PC-9 (cell line): ENCODE data around the gene NIPSNAP2. TPM values are rescaled to one million over a fixed set of nuclear protein-coding genes. Genes with fewer than 3 reads are reported as not detected.
"Not testable (repeated sequence)": the region's sequence is repeated elsewhere in the genome, so short reads cannot be mapped to it uniquely, and the experiment has no call there.

ENCODE experiments used
- BruUV-seq: library from RNA; stranded (reverse); fragments of 400-500 nt; replicated peaks from 2 replicates; lab custom pipeline; 2021; lab: Mats Ljungman, UMichigan
- CTCF ChIA-PET: fragments of 300-600 bp; sonication (Branson Sonifier 250); formaldehyde crosslinking; loops from one replicate; lab custom pipeline; 2022; ENCODE audit warnings: antibody characterized with exemption; lab: Charles Lee
- POLR2A ChIA-PET: fragments of 300-600 bp; sonication (Branson Sonifier 250); formaldehyde crosslinking; loops from one replicate; lab custom pipeline; 2022; ENCODE audit warnings: antibody characterized with exemption; ENCODE audit not compliant: unreplicated experiment; lab: Charles Lee
- DNase-seq, 2 experiments: peaks; one replicate each; pipeline versions ENCODE4 v3.0.0 to v3.0.0-alpha.2; 2015 to 2022; ENCODE audit warnings: mixed read lengths in 1 of 2
- H2AFZ ChIP-seq: fragments of 200-600 bp; sonication (generic); 2 replicates; pipeline ENCODE4 v1.8.1; 2017; ENCODE audit warnings: antibody characterized with exemption
- H3F3A ChIP-seq: fragments of 200-600 bp; sonication (generic); 2 replicates; pipeline ENCODE4 v1.8.1; 2017; ENCODE audit warnings: antibody characterized with exemption, mild to moderate bottlenecking, low read depth; ENCODE audit not compliant: insufficient read depth
- H3K27ac ChIP-seq: fragments of 200-600 bp; sonication (generic); 2 replicates; pipeline ENCODE4 v1.6.1; 2016; ENCODE audit warnings: mixed run types
- H3K27me3 ChIP-seq: fragments of 200-600 bp; sonication (generic); 2 replicates; pipeline ENCODE4 v1.6.1; 2016; ENCODE audit warnings: low read depth, mixed run types; ENCODE audit not compliant: insufficient read depth
- H3K36me3 ChIP-seq: fragments of 200-600 bp; sonication (generic); 2 replicates; pipeline ENCODE4 v1.6.1; 2016; ENCODE audit warnings: low read depth, mixed run types
- H3K4me1 ChIP-seq: fragments of 200-600 bp; sonication (generic); replicated peaks from 2 replicates; pipeline ENCODE4 v1.6.1; 2016; ENCODE audit warnings: mixed run types; ENCODE audit not compliant: insufficient read depth
- H3K4me2 ChIP-seq: fragments of 200-600 bp; sonication (generic); 2 replicates; pipeline ENCODE4 v1.6.1; 2017; ENCODE audit warnings: mixed run types
- H3K4me3 ChIP-seq: fragments of 200-600 bp; sonication (generic); 2 replicates; pipeline ENCODE4 v1.6.1; 2016; ENCODE audit warnings: mixed run types
- H3K79me2 ChIP-seq: fragments of 200-600 bp; sonication (generic); 2 replicates; pipeline ENCODE4 v1.6.1; 2017; ENCODE audit warnings: low read depth, mixed run types
- H3K9me2 ChIP-seq: fragments of 200-600 bp; sonication (generic); 2 replicates; pipeline ENCODE4 v1.8.1; 2017; ENCODE audit warnings: mild to moderate bottlenecking; ENCODE audit not compliant: insufficient read depth
- H3K9me3 ChIP-seq: fragments of 200-600 bp; sonication (generic); 2 replicates; pipeline ENCODE4 v1.8.1; 2016; ENCODE audit warnings: low read depth; ENCODE audit not compliant: insufficient read depth
- H4K20me1 ChIP-seq: fragments of 200-600 bp; sonication (generic); 2 replicates; pipeline ENCODE4 v1.8.1; 2017; ENCODE audit not compliant: insufficient read depth
- EZH2 ChIP-seq: fragments of 200-600 bp; sonication (generic); IDR thresholded peaks from 2 replicates; pipeline ENCODE4 v1.8.0; 2017; ENCODE audit warnings: antibody characterized with exemption, low read depth
- intact Hi-C: fragments of 100-400 bp; cut with micrococcal nuclease; formaldehyde crosslinking; loops from one replicate; pipeline ENCODE4 v1.10.0; 2022; ENCODE audit not compliant: unreplicated experiment
- total RNA-seq: library from RNA; stranded (reverse); gene quantifications from 2 replicates; pipeline ENCODE4 v1.2.3, GENCODE V29; 2021
- TF ChIP-seq, protein P1 (sequence below): fragments of 200-600 bp; sonication (generic); conservative IDR thresholded peaks from 2 replicates; pipeline ENCODE4 v1.6.1; 2017; ENCODE audit warnings: mixed run types, antibody characterized with exemption, mild to moderate bottlenecking, moderate library complexity

The NIPSNAP2 gene
- total RNA-seq, 1 experiment from 2014 or later, result 96.1 TPM

DNA sequence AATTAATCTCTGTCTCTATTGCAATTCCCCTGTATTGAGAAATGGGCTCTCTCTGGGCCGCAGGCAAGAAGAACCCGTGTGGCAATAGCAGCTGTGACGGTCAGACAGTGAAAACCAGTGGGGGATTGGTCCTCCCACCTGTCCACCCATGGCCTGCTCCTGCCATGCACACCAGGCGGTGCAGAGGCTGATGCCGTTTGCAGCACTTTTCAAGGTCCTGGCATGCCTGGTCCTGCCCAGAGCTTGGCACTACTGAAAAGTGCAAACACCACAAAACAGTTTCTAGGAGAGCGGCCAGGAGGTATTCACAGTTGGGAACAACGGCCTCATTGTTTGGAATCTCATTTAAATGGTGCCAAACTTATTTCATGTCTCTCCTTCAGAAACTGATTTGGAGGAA, 45.3 kb downstream of the NIPSNAP2 start:
- no peak overlapping the region for H3K4me2 ChIP-seq
- peaks cover 18% of the 10 kb centered on the region; the same call in 1 of the 2 replicates for H3F3A ChIP-seq
- H3K4me1 ChIP-seq, result no peaks in the 10 kb centered on the region
- H3K36me3 ChIP-seq, result peaks cover 24% of the 10 kb centered on the region
- no peaks in the 10 kb centered on the region for H3K79me2 ChIP-seq
- no peak for DNase-seq
- POLR2A ChIA-PET, result no interaction called here
- H3K4me3 ChIP-seq, result no peak overlapping the region
- no TSS peak for BruUV-seq
- no peaks in the 10 kb centered on the region; the same call in 1 of the 2 replicates for H4K20me1 ChIP-seq
- no peak overlapping the region for H3K27ac ChIP-seq
- no peaks in the 10 kb centered on the region for H3K9me3 ChIP-seq
- no peaks in the 10 kb centered on the region for H3K9me2 ChIP-seq
- CTCF ChIA-PET, result no interaction called here
- no peaks in the 10 kb centered on the region for H3K27me3 ChIP-seq
- intact Hi-C loops, result loop anchor here (10.0 kb wide), 1 partner anchor 575 kb away; no protein-coding TSS in a partner anchor
- TF ChIP-seq, protein P1, sequence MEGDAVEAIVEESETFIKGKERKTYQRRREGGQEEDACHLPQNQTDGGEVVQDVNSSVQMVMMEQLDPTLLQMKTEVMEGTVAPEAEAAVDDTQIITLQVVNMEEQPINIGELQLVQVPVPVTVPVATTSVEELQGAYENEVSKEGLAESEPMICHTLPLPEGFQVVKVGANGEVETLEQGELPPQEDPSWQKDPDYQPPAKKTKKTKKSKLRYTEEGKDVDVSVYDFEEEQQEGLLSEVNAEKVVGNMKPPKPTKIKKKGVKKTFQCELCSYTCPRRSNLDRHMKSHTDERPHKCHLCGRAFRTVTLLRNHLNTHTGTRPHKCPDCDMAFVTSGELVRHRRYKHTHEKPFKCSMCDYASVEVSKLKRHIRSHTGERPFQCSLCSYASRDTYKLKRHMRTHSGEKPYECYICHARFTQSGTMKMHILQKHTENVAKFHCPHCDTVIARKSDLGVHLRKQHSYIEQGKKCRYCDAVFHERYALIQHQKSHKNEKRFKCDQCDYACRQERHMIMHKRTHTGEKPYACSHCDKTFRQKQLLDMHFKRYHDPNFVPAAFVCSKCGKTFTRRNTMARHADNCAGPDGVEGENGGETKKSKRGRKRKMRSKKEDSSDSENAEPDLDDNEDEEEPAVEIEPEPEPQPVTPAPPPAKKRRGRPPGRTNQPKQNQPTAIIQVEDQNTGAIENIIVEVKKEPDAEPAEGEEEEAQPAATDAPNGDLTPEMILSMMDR, result no peak
- TF ChIP-seq EZH2, result no peak
- no peak overlapping the region for H2AFZ ChIP-seq

- POLR2A ChIA-PET, result not testable (repeated sequence)
Measured at GRCh38 chr7:56017015-56017414, 52.6 kb downstream of the NIPSNAP2 start.

GRCh38 chr7:56019501-56019900, 55.1 kb downstream of the NIPSNAP2 start:
- Histone ChIP-seq H3K9me3 (no peaks in the 10 kb centered on the region), H3K27ac (no peak overlapping the region), H3K9me2 (no peaks in the 10 kb centered on the region), H3K36me3 (peaks cover 59% of the 10 kb centered on the region), H3K4me2 (no peak overlapping the region), H3K4me3 (no peak overlapping the region), H2AFZ (no peak overlapping the region), H3K27me3 (no peaks in the 10 kb centered on the region), H3K4me1 (no peaks in the 10 kb centered on the region), H4K20me1 (peaks cover 19% of the 10 kb centered on the region), H3K79me2 (no peaks in the 10 kb centered on the region), H3F3A (no peaks in the 10 kb centered on the region; the same call in 1 of the 2 replicates)
- no peak for TF ChIP-seq EZH2
- TF ChIP-seq, protein P1, result no peak
- intact Hi-C loops, result loop anchor here (10.0 kb wide), 1 partner anchor 585 kb away; no protein-coding TSS in a partner anchor
- ChIA-PET CTCF (no interaction called here), POLR2A (interaction anchor here (0.6 kb wide), 1 partner anchor 250 kb away, joined by 4 read pairs; no protein-coding TSS in a partner anchor)
- no peak for DNase-seq
- no TSS peak for BruUV-seq

More at GRCh38 chr7:56017015-56017414, 52.6 kb downstream of the NIPSNAP2 start:
- BruUV-seq, H2AFZ ChIP-seq, H3K79me2 ChIP-seq, H3K27ac ChIP-seq, DNase-seq, H3K27me3 ChIP-seq, H4K20me1 ChIP-seq, H3K9me3 ChIP-seq, H3F3A ChIP-seq, H3K9me2 ChIP-seq, H3K4me3 ChIP-seq, H3K4me2 ChIP-seq, H3K4me1 ChIP-seq: not testable (repeated sequence)
- peaks cover 58% of the 10 kb centered on the region for H3K36me3 ChIP-seq
- CTCF ChIA-PET, result interaction anchor here (0.6 kb wide), 1 partner anchor 388 kb away, joined by 3 read pairs; no protein-coding TSS in a partner anchor
- intact Hi-C loops, result loop anchor here (10.0 kb wide), 1 partner anchor 582 kb away; no protein-coding TSS in a partner anchor
